Measurements from ENCODE around the gene IMPACT.

Gene IMPACT

DNA sequence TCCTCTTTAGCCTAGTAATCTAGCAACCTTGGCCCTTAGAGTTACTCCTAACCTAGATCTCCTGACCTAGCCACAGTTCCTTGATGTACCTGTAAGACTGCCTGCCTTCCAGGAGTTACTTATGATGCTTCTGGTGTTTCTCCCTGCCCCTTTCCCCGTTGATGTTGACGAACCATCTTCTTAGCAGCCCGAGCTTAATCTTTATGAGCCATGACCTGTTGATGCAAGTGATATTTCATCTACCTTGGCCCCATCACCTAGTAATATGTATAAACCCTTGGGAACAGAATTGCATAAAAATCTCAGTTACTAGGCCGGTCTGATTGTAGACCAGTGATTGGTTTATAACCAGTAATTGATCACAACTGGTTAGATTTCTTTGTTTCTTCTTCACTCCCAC lies 2.7 kb downstream of the IMPACT start:
- Histone ChIP-seq H2AFZ (ENCODE audit: low read length) (no peak overlapping the region), H3K9me2 (replicated peaks; ENCODE audit: insufficient read depth, low read length) (no peaks in the 10 kb centered on the region), H4K20me1 (ENCODE audit: insufficient read depth, low read length) (no peaks in the 10 kb centered on the region), H3K36me3 (replicated peaks; ENCODE audit: insufficient read depth, low read length) (no peaks in the 10 kb centered on the region), H3K4me3 (ENCODE audit: low read length) (no peak overlapping the region), H3K79me2 (ENCODE audit: low read length) (no peaks in the 10 kb centered on the region), H3F3A (ENCODE audit: insufficient read depth, low read length) (no peaks in the 10 kb centered on the region), H3K27me3 (replicated peaks; ENCODE audit: insufficient read depth, low read length) (no peaks in the 10 kb centered on the region; the same call in 1 of the 2 replicates), H3K27ac (ENCODE audit: low read length) (no peak overlapping the region), H3K4me1 (ENCODE audit: low read length) (no peaks in the 10 kb centered on the region; the same call in 1 of the 2 replicates), H3K4me2 (ENCODE audit: low read depth, low read length) (no peak overlapping the region), H3K9me3 (replicated peaks; ENCODE audit: insufficient read depth, low read length) (no peaks in the 10 kb centered on the region), H3K9ac (ENCODE audit: low read length) (no peak overlapping the region)
- no peak for DNase-seq
- TF ChIP-seq EZH2phosphoT487 (IDR thresholded peaks at IDR 0.05; ENCODE audit: low read length) (no peak), EZH2 (optimal IDR thresholded peaks at IDR 0.05; ENCODE audit: low read depth, low read length) (no peak)
- TF ChIP-seq, protein P1, sequence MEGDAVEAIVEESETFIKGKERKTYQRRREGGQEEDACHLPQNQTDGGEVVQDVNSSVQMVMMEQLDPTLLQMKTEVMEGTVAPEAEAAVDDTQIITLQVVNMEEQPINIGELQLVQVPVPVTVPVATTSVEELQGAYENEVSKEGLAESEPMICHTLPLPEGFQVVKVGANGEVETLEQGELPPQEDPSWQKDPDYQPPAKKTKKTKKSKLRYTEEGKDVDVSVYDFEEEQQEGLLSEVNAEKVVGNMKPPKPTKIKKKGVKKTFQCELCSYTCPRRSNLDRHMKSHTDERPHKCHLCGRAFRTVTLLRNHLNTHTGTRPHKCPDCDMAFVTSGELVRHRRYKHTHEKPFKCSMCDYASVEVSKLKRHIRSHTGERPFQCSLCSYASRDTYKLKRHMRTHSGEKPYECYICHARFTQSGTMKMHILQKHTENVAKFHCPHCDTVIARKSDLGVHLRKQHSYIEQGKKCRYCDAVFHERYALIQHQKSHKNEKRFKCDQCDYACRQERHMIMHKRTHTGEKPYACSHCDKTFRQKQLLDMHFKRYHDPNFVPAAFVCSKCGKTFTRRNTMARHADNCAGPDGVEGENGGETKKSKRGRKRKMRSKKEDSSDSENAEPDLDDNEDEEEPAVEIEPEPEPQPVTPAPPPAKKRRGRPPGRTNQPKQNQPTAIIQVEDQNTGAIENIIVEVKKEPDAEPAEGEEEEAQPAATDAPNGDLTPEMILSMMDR (IDR thresholded peaks at IDR 0.05; ENCODE audit: low read length) = no peak

DNA sequence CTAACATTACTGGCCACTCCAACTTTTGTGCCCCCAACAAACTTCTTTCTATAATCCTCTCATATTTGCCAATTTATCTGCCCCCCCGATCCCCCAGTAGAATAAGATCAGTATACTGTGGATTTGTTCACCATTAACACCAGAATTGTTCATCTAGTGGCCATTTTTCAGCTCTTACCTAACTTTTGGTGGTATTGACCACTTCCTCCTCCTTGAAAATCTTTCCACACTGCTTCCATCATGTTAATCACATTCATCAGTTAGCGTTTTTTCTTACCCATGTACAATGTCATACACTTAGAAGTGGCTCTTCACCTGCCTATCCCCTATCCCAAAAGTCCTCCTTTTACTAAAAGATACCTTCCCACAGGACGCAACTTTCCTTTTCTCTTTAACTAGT lies 6.1 kb downstream of the IMPACT start:
- H3K9me2 ChIP-seq (replicated peaks; ENCODE audit: insufficient read depth, low read length) = no peaks in the 10 kb centered on the region
- no peak for DNase-seq
- TF ChIP-seq EZH2phosphoT487 (IDR thresholded peaks at IDR 0.05; ENCODE audit: low read length) (no peak), EZH2 (optimal IDR thresholded peaks at IDR 0.05; ENCODE audit: low read depth, low read length) (no peak)
- TF ChIP-seq, protein P1 (IDR thresholded peaks at IDR 0.05; ENCODE audit: low read length) = no peak
- no peaks in the 10 kb centered on the region for H3F3A ChIP-seq (ENCODE audit: insufficient read depth, low read length)
- no peaks in the 10 kb centered on the region for H3K36me3 ChIP-seq (replicated peaks; ENCODE audit: insufficient read depth, low read length)
- no peaks in the 10 kb centered on the region for H3K27me3 ChIP-seq (replicated peaks; ENCODE audit: insufficient read depth, low read length)
- no peaks in the 10 kb centered on the region for H3K9me3 ChIP-seq (replicated peaks; ENCODE audit: insufficient read depth, low read length)
- H3K9ac ChIP-seq (ENCODE audit: low read length) = no peak overlapping the region
- no peak overlapping the region for H3K27ac ChIP-seq (ENCODE audit: low read length)
- no peaks in the 10 kb centered on the region; the same call in 1 of the 2 replicates for H3K4me1 ChIP-seq (ENCODE audit: low read length)
- H3K4me2 ChIP-seq (ENCODE audit: low read depth, low read length) = no peak overlapping the region
- H3K4me3 ChIP-seq (ENCODE audit: low read length) = no peak overlapping the region
- H3K79me2 ChIP-seq (ENCODE audit: low read length) = no peaks in the 10 kb centered on the region
- H2AFZ ChIP-seq (ENCODE audit: low read length) = no peak overlapping the region
- no peaks in the 10 kb centered on the region for H4K20me1 ChIP-seq (ENCODE audit: insufficient read depth, low read length)

DNA sequence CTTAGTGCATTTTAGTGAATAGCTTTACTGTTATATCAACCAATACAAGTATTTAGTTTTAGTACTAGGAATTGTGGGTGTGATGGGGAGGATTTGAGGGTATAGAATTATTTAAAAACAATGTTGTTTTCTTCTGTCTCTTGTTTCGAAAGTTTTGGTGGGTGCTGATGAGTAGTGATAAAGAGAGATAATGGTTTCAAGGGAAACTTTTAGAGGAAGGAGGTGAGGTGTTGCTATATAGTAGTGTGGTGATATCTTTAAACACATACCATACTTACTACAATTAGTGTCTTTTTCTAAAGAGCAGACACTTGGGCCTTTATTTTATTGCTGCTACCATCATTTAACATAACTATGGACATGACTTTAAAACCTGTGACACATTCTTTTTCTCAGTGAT lies 10.5 kb downstream of the IMPACT start:
- Histone ChIP-seq H3K4me1 (ENCODE audit: low read length) (no peaks in the 10 kb centered on the region), H3K4me3 (ENCODE audit: low read length) (no peak overlapping the region), H3K9ac (ENCODE audit: low read length) (no peak overlapping the region), H3K9me3 (replicated peaks; ENCODE audit: insufficient read depth, low read length) (no peaks in the 10 kb centered on the region), H3K9me2 (replicated peaks; ENCODE audit: insufficient read depth, low read length) (no peaks in the 10 kb centered on the region), H2AFZ (ENCODE audit: low read length) (no peak overlapping the region), H3F3A (ENCODE audit: insufficient read depth, low read length) (no peaks in the 10 kb centered on the region), H3K4me2 (ENCODE audit: low read depth, low read length) (no peak overlapping the region), H3K27me3 (replicated peaks; ENCODE audit: insufficient read depth, low read length) (no peaks in the 10 kb centered on the region), H4K20me1 (ENCODE audit: insufficient read depth, low read length) (no peaks in the 10 kb centered on the region), H3K27ac (ENCODE audit: low read length) (no peak overlapping the region), H3K36me3 (replicated peaks; ENCODE audit: insufficient read depth, low read length) (no peaks in the 10 kb centered on the region), H3K79me2 (ENCODE audit: low read length) (no peaks in the 10 kb centered on the region)
- DNase-seq = no peak
- TF ChIP-seq EZH2phosphoT487 (IDR thresholded peaks at IDR 0.05; ENCODE audit: low read length) = no peak
- no peak for TF ChIP-seq EZH2 (optimal IDR thresholded peaks at IDR 0.05; ENCODE audit: low read depth, low read length)
- TF ChIP-seq, protein P1 (IDR thresholded peaks at IDR 0.05; ENCODE audit: low read length) = no peak
